Measurements from ENCODE around the gene MAN1C1. TPM values are rescaled to one million over a fixed set of nuclear protein-coding genes. Genes with fewer than 3 reads are reported as not detected.

The MAN1C1 gene
- total and polyA plus RNA-seq, 9 of the 15 experiments (the other 6 are each of a cell fraction or from before 2014, with no cell fraction given): 0.04 to 0.44 (median 0.10) TPM; not detected in 3

DNA sequence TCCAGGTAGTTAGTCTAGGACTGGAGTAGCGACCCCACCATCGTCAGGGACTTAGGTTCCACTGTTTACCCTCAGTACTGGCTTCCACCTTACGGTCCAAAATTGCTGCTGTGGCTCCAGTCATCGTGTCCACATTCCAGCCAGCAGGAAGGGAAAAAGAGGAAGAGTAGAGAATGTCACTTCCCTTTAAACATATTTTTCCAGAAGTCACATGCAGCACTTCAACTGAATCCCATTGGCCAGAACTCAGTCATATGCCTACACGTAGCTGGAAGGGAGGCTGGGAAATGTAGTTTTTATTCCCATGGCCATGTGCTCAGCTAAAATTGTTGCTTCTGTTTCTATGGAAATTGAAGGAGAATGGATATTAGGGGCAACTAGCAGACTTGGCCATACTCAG is 99.3 kb downstream of the MAN1C1 start (continued):
- TF ChIP-seq MCM5 (IDR thresholded peaks at IDR 0.05; ENCODE audit: low read depth) (no peak), SAFB2 (IDR thresholded peaks at IDR 0.05; ENCODE audit: borderline replicate concordance, low read depth, low read length, severe bottlenecking) (no peak), TRIM28 (IDR thresholded peaks at IDR 0.05) (no peak), TEAD4 (IDR thresholded peaks at IDR 0.05; ENCODE audit: low read length) (peak; percentile 70), TEAD4 (CRISPR knock-in tag; IDR thresholded peaks at IDR 0.05; ENCODE audit: borderline replicate concordance) (no peak), SMARCA5 (IDR thresholded peaks at IDR 0.05) (peak; percentile 98), JUNB (CRISPR knock-in tag; conservative IDR thresholded peaks at IDR 0.05) (no peak), DEAF1 (CRISPR knock-in tag; IDR thresholded peaks at IDR 0.05) (no peak), MYC (IDR thresholded peaks at IDR 0.05; ENCODE audit: low read depth, low read length) (peak; percentile 96), MYC (CRISPR knock-in tag; IDR thresholded peaks at IDR 0.05; ENCODE audit: borderline replicate concordance, low read depth) (no peak), TEAD2 (tag; IDR thresholded peaks at IDR 0.05) (peak; percentile 68; the same call in 1 of the 2 replicates), NCOR1 (IDR thresholded peaks at IDR 0.05) (no peak), CHD1 (IDR thresholded peaks at IDR 0.05; ENCODE audit: low read length) (no peak), SMARCC2 (IDR thresholded peaks at IDR 0.05; ENCODE audit: low read depth) (no peak), GTF2F1 (IDR thresholded peaks at IDR 0.05; ENCODE audit: low read depth, low read length) (no peak), CBFA2T3 (IDR thresholded peaks at IDR 0.05) (no peak), CBX5 (IDR thresholded peaks at IDR 0.05; ENCODE audit: borderline replicate concordance, low read depth) (0 out of 2 replicates have a peak, but pooled peaks have one; percentile 34), CBX1 (IDR thresholded peaks at IDR 0.05; ENCODE audit: low read depth) (peak; percentile 81; the same call in 1 of the 2 replicates), L3MBTL2 (IDR thresholded peaks at IDR 0.05) (peak; percentile 89), KDM1A (IDR thresholded peaks at IDR 0.05) (peak in 1 of 2 experiments; percentile 38; a peak in 1 of 4 replicates), KDM5B (IDR thresholded peaks at IDR 0.05; ENCODE audit: insufficient replicate concordance, low read depth, low read length) (no peak), ZNF24 (IDR thresholded peaks at IDR 0.05) (no peak), NUFIP1 (IDR thresholded peaks at IDR 0.05; ENCODE audit: partially characterized antibody) (no peak), CXXC5 (CRISPR knock-in tag; IDR thresholded peaks at IDR 0.05) (peak; percentile 52), DACH1 (IDR thresholded peaks at IDR 0.05; ENCODE audit: partially characterized antibody) (no peak), HNRNPH1 (optimal IDR thresholded peaks at IDR 0.05; ENCODE audit: low read depth, low read length) (no peak), ELF1 (tag; IDR thresholded peaks at IDR 0.05) (peak; percentile 41; the same call in 1 of the 2 replicates), ZNF830 (CRISPR knock-in tag; IDR thresholded peaks at IDR 0.05) (no peak), SREBF2 (CRISPR knock-in tag; IDR thresholded peaks at IDR 0.05) (no peak)
- TF ChIP-seq, protein P1, sequence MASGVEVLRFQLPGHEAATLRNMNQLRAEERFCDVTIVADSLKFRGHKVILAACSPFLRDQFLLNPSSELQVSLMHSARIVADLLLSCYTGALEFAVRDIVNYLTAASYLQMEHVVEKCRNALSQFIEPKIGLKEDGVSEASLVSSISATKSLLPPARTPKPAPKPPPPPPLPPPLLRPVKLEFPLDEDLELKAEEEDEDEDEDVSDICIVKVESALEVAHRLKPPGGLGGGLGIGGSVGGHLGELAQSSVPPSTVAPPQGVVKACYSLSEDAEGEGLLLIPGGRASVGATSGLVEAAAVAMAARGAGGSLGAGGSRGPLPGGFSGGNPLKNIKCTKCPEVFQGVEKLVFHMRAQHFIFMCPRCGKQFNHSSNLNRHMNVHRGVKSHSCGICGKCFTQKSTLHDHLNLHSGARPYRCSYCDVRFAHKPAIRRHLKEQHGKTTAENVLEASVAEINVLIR (CRISPR knock-in tag; IDR thresholded peaks at IDR 0.05): no peak
- TF ChIP-seq, protein P2, sequence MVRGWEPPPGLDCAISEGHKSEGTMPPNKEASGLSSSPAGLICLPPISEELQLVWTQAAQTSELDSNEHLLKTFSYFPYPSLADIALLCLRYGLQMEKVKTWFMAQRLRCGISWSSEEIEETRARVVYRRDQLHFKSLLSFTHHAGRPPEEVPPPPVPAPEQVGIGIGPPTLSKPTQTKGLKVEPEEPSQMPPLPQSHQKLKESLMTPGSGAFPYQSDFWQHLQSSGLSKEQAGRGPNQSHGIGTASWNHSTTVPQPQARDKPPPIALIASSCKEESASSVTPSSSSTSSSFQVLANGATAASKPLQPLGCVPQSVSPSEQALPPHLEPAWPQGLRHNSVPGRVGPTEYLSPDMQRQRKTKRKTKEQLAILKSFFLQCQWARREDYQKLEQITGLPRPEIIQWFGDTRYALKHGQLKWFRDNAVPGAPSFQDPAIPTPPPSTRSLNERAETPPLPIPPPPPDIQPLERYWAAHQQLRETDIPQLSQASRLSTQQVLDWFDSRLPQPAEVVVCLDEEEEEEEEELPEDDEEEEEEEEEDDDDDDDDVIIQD (CRISPR knock-in tag; IDR thresholded peaks at IDR 0.05): no peak
